COR-L47 (cell line): ENCODE measurements around the gene DYNLT3.
A peak's percentile ranks its signal among the peaks of the same experiment; 100 is the strongest.

Experiments used
- DNase-seq: peaks from one replicate; lab custom pipeline; 2025; lab: John Stamatoyannopoulos, UW

The DYNLT3 gene

GRCh38 chrX:37846934-37847732 lies at the start of gene DYNLT3:
Gene DYNLT3, minus strand, starts transcription at chrX:37847571. Its CDS starts 61 bp downstream, at chrX:37847510.
- DNase-seq, result peak; percentile 86

DNA sequence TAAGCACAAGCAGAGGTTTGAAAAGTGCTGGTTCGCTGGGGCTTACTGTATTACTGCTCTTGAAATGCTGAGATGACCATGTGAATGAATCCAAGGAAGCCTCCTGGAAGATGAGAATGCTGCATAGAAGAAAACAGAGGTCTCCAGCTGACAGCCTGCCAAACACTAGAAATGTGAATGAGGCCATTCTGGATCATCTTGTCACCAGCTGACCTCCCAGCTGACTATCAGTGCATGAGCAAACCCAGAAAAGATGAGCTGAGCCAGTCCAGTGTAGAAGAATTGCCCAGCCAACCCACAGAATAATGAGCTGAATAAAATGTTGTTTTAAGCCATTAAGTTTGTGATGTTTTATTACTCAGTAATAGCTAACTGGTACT lies 49.1 kb upstream of the DYNLT3 start:
- DNase-seq, result no peak

GRCh38 chrX:37895795-37896510 lies 48.6 kb upstream of the DYNLT3 start:
- no peak for DNase-seq

DNA sequence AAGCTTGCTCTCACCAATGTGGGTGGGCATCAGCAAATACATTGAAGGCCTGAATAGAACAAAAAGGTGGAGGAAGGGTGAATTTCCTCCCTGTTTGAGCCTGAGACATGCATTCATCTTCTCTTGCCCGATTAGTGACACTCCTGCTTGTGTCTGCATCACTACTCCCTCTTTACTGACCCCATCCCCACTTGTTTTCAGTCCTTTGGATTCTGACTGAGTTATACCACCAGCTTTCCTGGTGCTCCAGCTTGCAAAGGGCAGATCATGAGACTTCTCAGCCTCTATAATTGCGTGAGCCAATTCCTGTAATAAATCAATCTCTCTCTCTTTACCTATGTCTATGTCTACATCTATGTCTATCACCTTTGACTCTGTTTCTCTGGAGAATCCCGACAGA lies 47.4 kb upstream of the DYNLT3 start:
- no peak for DNase-seq

- no peak for DNase-seq
Observed at GRCh38 chrX:37888010-37888409, 40.6 kb upstream of the DYNLT3 start.

DNA sequence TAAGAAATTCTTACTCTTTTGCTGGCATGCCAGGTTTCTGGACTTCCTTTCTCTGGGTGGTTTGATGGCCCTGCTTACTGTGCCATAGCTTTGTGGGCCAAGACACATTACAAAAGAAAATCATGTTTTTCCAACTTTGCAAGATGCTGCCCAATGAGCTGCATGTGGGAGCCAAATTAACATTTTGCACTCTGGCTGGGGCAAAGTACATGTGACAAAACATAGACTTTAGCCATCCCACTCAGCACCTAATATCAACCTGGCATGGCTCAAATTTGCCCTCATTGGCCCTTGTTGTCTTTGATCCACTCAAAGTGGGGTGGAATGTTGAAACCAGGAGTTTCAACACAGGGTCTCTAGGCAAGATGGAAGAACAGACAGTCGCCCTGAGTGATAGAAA lies 40.0 kb upstream of the DYNLT3 start:
- DNase-seq, result no peak

DNA sequence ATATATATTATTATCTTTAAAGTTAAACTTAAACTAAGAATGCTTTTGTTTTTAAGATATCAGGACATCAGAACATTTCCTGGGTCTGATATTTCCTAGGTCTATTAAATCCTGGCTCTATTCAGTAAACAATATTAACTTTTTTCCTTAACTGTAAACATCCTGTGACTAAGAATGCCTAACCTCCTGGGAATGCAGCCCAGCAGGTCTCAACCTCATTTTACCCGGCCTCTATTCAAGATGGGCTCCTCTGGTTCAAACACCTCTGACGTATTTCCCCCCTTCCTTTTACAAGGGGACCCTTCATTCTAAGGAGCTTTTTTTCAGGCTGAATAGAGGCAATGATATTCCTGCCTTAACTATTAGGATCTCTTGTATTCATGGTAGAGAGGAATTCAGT lies 35.8 kb upstream of the DYNLT3 start:
- DNase-seq, result no peak

DNA sequence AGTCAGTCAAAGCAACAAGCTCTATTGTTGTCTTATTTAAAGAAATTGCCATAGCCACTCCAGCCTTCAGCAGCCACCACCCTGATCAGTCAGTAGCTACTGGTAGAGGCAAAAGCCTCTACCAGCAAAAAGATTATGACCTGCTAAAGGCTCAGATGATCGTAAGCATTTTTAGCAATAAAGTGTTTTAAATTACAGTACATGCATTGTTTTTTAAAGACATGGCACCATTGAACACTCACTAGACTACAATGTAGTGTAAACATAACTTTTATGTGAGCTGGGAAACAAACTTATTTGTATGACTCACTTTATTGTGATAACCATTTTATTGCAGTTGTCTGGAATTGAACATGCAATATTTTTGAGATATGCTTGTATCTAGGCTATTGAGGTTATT lies 32.3 kb upstream of the DYNLT3 start:
- no peak for DNase-seq

DNA sequence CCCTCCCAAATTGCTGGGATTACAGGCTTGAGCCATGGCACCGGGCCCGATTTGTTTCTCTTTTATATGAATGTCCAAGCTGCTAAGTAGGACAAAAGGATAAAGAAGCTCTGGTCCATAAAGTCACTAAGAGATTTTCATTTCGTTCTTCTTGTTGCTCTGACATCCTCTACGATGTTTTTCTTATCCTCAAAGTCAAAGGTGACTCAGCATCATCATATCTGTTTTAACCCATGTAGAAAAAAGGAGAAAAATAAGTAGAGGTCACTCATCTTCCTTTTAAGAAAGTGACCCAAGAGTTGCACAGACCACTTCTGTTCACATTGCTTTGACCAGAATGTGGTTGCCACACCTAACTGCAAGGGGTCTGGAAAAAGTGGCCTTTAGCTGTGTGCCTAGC lies 29.3 kb upstream of the DYNLT3 start:
- DNase-seq, result no peak

DNA sequence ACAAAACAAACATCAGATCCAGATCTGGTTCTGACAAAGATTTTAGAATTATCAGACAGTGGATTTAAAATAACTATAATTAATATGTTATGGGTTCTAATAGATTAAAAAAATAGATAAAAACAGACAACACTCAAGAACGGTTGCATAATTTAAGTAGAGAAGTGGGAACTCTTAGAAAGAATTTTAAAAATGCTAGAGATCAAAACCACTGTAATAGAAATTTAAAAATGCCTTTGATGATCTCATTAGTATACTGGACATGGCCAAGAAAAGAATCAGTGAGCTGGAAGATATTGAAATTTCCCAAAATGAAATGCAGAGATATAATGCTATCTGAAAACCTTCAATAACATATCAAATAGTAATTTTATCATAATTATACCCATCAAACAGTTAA lies 28.3 kb upstream of the DYNLT3 start:
- DNase-seq, result no peak

DNA sequence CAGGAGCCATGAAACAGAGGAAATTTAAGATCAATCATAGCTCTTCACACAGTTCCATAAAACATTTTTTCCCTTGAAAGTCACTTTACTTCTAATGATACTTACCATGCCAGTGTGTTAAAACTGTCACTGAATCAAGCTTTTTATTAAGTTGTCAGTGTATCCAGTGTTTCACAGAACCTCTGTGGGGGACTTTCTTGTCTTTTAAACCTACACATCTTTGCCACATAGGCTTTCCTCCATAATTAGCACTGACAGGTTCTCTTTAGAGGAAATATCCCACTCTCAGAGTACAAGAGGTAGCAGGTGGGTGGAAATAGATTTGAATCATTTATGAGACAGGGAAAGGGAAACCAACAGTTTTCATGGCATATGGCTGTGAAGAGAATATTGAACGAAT lies 25.8 kb upstream of the DYNLT3 start:
- no peak for DNase-seq

DNA sequence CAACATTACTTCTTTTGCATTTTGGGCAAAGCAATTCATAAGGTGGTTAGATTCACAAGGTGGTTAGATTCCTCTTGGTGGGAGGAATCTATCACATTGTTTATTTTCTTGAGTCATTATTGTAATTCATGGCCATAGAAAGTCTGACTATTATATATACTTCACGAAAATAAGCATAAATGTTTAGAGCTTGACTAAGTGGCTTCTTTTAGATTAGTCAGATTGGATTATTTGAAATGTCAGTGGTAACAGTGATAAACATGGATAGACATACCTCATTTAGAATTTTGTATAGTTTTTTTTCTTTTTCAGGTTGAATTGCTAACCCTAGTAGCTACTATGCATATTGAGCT lies 24.9 kb upstream of the DYNLT3 start:
- DNase-seq, result no peak

GRCh38 chrX:37871626-37872302 lies 24.4 kb upstream of the DYNLT3 start:
- DNase-seq, result no peak

- DNase-seq, result no peak
Observed at GRCh38 chrX:37867536-37868153, 20.3 kb upstream of the DYNLT3 start.

- no peak for DNase-seq
Observed at GRCh38 chrX:37863728-37864127, 16.4 kb upstream of the DYNLT3 start.

DNA sequence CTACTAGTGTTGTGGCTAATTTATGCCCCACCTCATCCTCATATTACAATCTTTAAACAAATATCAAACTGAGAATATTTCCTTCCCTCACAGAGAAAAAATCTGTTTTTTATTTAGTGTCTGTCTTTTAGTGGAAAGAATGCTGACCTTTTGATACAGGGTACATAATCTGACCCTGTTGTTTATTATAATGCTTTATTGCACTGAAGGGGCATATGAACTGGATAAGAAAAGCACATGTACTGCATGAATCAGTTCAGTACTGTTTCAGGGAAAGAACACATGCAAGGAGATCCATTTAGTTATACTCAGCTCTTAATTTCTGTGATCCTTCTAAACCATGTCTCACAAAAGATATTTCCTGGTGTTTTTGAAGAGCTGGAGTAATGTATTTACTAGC lies 15.5 kb upstream of the DYNLT3 start:
- no peak for DNase-seq

DNA sequence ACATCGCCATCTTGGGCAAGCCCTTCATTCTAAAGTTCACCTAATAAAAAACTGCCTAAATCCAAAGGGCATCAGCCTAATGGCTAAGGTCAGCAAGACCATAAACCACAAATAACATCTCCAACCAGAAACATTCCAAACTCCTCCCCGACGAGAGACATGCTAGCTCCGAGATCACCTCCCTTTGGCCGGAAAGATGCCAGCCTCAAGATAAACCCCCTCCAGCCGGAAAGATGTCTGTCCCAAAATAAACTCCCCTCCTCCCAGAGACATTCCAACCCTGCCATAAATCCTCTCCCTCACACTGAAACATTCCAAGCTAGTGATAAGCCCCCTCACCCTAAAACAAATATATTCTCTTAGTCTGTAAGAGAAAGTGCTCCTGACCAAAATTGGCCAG lies 13.3 kb upstream of the DYNLT3 start:
- DNase-seq, result no peak

- no peak for DNase-seq
Observed at GRCh38 chrX:37854748-37855147, 7.4 kb upstream of the DYNLT3 start.

DNA sequence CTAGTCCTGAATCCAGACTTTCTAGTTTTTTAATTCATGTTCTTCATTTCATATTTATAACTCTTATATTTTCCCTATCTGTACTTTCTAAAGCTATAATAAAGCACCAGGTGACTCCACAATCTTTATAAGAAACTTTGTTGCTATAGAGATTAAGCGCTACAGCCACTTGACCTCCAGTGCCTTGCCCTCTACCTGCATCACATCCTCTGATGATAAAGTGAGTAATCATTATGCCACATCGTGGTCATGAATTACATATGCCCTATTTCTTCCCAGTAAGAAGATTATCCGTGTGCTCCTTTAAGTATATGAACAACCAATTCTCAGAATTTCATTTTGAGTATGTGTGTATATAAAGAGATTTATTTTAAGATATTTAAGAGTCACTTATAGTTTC lies 6.8 kb upstream of the DYNLT3 start:
- DNase-seq, result no peak

DNA sequence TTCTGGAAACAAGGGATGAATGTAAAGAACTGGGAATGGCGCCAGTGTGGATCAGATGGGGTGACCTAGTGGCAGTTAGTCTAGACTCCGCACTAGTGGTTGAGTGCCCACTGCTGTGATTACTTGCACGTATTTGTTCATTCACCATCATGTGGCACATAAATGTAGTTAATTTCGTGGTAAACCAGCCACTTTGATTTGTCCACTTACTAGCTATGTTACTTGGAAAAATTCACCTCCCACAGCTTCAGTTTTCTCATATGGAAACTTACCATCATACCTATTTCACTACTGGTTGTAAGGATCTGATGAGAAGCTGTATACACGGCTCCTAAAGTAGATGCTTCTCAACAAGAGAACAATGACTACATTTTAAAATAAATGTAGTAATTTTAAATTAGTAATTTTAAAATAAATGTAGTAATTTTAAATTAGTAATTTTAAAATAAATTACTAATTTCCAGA lies 394 bp upstream of the DYNLT3 start:
- no peak for DNase-seq

GRCh38 chrX:37846558-37846933 lies 825 bp downstream of the DYNLT3 start:
- DNase-seq, result no peak

- no peak for DNase-seq
Observed at GRCh38 chrX:37846141-37846540, 1.2 kb downstream of the DYNLT3 start.

- DNase-seq, result no peak
Observed at GRCh38 chrX:37844622-37845021, 2.7 kb downstream of the DYNLT3 start.
